Loucy (cell line): ENCODE results near the gene FIBCD1.

ENCODE experiments used
- H2AFZ ChIP-seq: fragments of 200-600 bp; sonication (generic); 2 replicates; pipeline ENCODE4 v1.6.0; 2016; ENCODE audit warnings: antibody characterized with exemption, mild to moderate bottlenecking, low read length, moderate library complexity
- H3F3A ChIP-seq: fragments of 200-600 bp; 2 replicates; pipeline ENCODE4 v1.6.0; 2016; ENCODE audit warnings: antibody characterized with exemption, low read depth, mild to moderate bottlenecking
- H3K27me3 ChIP-seq: fragments of 200-600 bp; sonication (generic); 2 replicates; pipeline ENCODE4 v1.6.1; 2014; ENCODE audit warnings: low read length, mild to moderate bottlenecking; ENCODE audit not compliant: insufficient read depth, poor library complexity, severe bottlenecking
- H3K36me3 ChIP-seq: fragments of 200-600 bp; sonication (generic); 2 replicates; pipeline ENCODE4 v1.6.1; 2016; ENCODE audit warnings: low read length; ENCODE audit not compliant: insufficient read depth
- H3K4me1 ChIP-seq: fragments of 200-600 bp; sonication (generic); 2 replicates; pipeline ENCODE4 v1.5.1; 2014; ENCODE audit warnings: low read length, mild to moderate bottlenecking; ENCODE audit not compliant: insufficient read depth, poor library complexity, severe bottlenecking
- H3K4me2 ChIP-seq: fragments of 200-600 bp; sonication (generic); 2 replicates; pipeline ENCODE4 v1.6.0; 2014; ENCODE audit warnings: antibody characterized with exemption, low read length, low read depth, mild to moderate bottlenecking; ENCODE audit not compliant: poor library complexity, severe bottlenecking
- H3K4me3 ChIP-seq: fragments of 200-600 bp; sonication (generic); 2 replicates; pipeline ENCODE4 v1.5.1; 2014; ENCODE audit warnings: low read length, mild to moderate bottlenecking, mixed read lengths; ENCODE audit not compliant: poor library complexity, severe bottlenecking
- H3K79me2 ChIP-seq: fragments of 200-600 bp; sonication (generic); 2 replicates; pipeline ENCODE4 v1.6.1; 2014; ENCODE audit warnings: low read length; ENCODE audit not compliant: insufficient read depth
- H3K9ac ChIP-seq: fragments of 200-600 bp; sonication (generic); 2 replicates; pipeline ENCODE4 v1.6.0; 2014; ENCODE audit warnings: mild to moderate bottlenecking, low read depth, low read length, moderate library complexity; ENCODE audit not compliant: poor library complexity, severe bottlenecking
- H3K9me2 ChIP-seq: fragments of 200-600 bp; sonication (generic); replicated peaks from 2 replicates; pipeline ENCODE4 v1.6.1; 2016; ENCODE audit warnings: low read depth, low read length, mixed read lengths
- H3K9me3 ChIP-seq: fragments of 200-600 bp; sonication (generic); 2 replicates; pipeline ENCODE4 v1.6.1; 2014; ENCODE audit warnings: mild to moderate bottlenecking, antibody characterized with exemption, low read length, low read depth; ENCODE audit not compliant: insufficient read depth
- H4K20me1 ChIP-seq: fragments of 200-600 bp; sonication (generic); 2 replicates; pipeline ENCODE4 v1.6.0; 2014; ENCODE audit warnings: antibody characterized with exemption, low read length, mild to moderate bottlenecking; ENCODE audit not compliant: insufficient read depth, poor library complexity, severe bottlenecking
- CTCF ChIP-seq: fragments of 200-600 bp; sonication (generic); conservative IDR thresholded peaks from 2 replicates; pipeline ENCODE4 v1.5.1; 2014; ENCODE audit warnings: mild to moderate bottlenecking, antibody characterized with exemption, low read length
- EZH2phosphoT487 ChIP-seq: fragments of 200-600 bp; IDR thresholded peaks from 2 replicates; pipeline ENCODE4 v1.6.1; 2018; ENCODE audit warnings: antibody characterized with exemption, mild to moderate bottlenecking, moderate library complexity, borderline replicate concordance

Gene FIBCD1

GRCh38 chr9:130893341-130894101 lies 45.5 kb downstream of the FIBCD1 start:
- Histone ChIP-seq H2AFZ (no peak overlapping the region), H3F3A (no peaks in the 10 kb centered on the region), H3K79me2 (no peaks in the 10 kb centered on the region), H3K4me2 (no peak overlapping the region), H3K9me2 (no peaks in the 10 kb centered on the region), H3K36me3 (no peaks in the 10 kb centered on the region; the same call in 1 of the 2 replicates), H3K4me1 (no peaks in the 10 kb centered on the region), H3K4me3 (no peak overlapping the region), H4K20me1 (no peaks in the 10 kb centered on the region), H3K27me3 (no peaks in the 10 kb centered on the region), H3K9ac (no peak overlapping the region), H3K9me3 (no peaks in the 10 kb centered on the region)
- TF ChIP-seq CTCF, result no peak
- no peak for TF ChIP-seq EZH2phosphoT487

GRCh38 chr9:130892477-130893304 lies 46.4 kb downstream of the FIBCD1 start:
- Histone ChIP-seq H3K4me1 (no peaks in the 10 kb centered on the region), H2AFZ (no peak overlapping the region), H3K4me3 (no peak overlapping the region), H3K79me2 (no peaks in the 10 kb centered on the region), H3K9me2 (no peaks in the 10 kb centered on the region), H3K36me3 (no peaks in the 10 kb centered on the region; the same call in 1 of the 2 replicates), H3K4me2 (no peak overlapping the region), H4K20me1 (no peaks in the 10 kb centered on the region), H3K27me3 (no peaks in the 10 kb centered on the region), H3K9me3 (no peaks in the 10 kb centered on the region), H3K9ac (no peak overlapping the region), H3F3A (no peaks in the 10 kb centered on the region)
- TF ChIP-seq EZH2phosphoT487 (no peak), CTCF (no peak)

- Histone ChIP-seq H4K20me1 (no peaks in the 10 kb centered on the region), H3K4me2 (no peak overlapping the region), H3K36me3 (no peaks in the 10 kb centered on the region; the same call in 1 of the 2 replicates), H3K27me3 (no peaks in the 10 kb centered on the region), H3K4me3 (no peak overlapping the region), H3F3A (no peaks in the 10 kb centered on the region), H3K9me2 (no peaks in the 10 kb centered on the region), H3K79me2 (no peaks in the 10 kb centered on the region), H3K9me3 (no peaks in the 10 kb centered on the region), H3K4me1 (no peaks in the 10 kb centered on the region), H2AFZ (no peak overlapping the region), H3K9ac (no peak overlapping the region)
- TF ChIP-seq CTCF (no peak), EZH2phosphoT487 (no peak)
Measured at GRCh38 chr9:130891688-130892476, 47.2 kb downstream of the FIBCD1 start.
